Measurements from ENCODE around the gene IFNA10.
"Not testable (repeated sequence)": the region's sequence is repeated elsewhere in the genome, so short reads cannot be mapped to it uniquely, and the experiment has no call there.

IFNA10 gene

GRCh38 chr9:21194867-21195776 lies 11.8 kb downstream of the IFNA10 start:
- peak in 1 of 2 donors; percentile 5 for DNase-seq (ENCODE audit: low read depth in 2 of 2)

- not testable (repeated sequence) for DNase-seq (ENCODE audit: low read depth in 2 of 2)
Measured at GRCh38 chr9:21187487-21187886, 19.5 kb downstream of the IFNA10 start, which contains the start of gene IFNA4. IFNA4 (minus strand) TSS chr9:21187587; CDS start chr9:21187531, 56 bp downstream.

- DNase-seq (ENCODE audit: low read depth in 2 of 2): not testable (repeated sequence)
Measured at GRCh38 chr9:21182810-21183736, 23.9 kb downstream of the IFNA10 start.

- DNase-seq (ENCODE audit: low read depth in 2 of 2): no peak
Measured at GRCh38 chr9:21174671-21175070, 32.3 kb downstream of the IFNA10 start.

GRCh38 chr9:21172156-21172555 lies 34.8 kb downstream of the IFNA10 start:
- DNase-seq (ENCODE audit: low read depth in 2 of 2): no peak

GRCh38 chr9:21171351-21171750 lies 35.6 kb downstream of the IFNA10 start:
- no peak for DNase-seq (ENCODE audit: low read depth in 2 of 2)

GRCh38 chr9:21166560-21166959 lies 40.4 kb downstream of the IFNA10 start, which contains the start of gene IFNA21:
IFNA21 (minus strand) TSS chr9:21166660; CDS start chr9:21166612, 48 bp downstream.
- not testable (repeated sequence) for DNase-seq (ENCODE audit: low read depth in 2 of 2)

GRCh38 chr9:21165516-21165915 lies 41.4 kb downstream of the IFNA10 start:
- DNase-seq (ENCODE audit: low read depth in 2 of 2): no peak

- no peak for DNase-seq (ENCODE audit: low read depth in 2 of 2)
Measured at GRCh38 chr9:21160178-21160577, 46.8 kb downstream of the IFNA10 start.
